ENCODE data around the gene ZBTB16.
"Not testable (repeated sequence)": the region's sequence is repeated elsewhere in the genome, so short reads cannot be mapped to it uniquely, and the experiment has no call there.

The ZBTB16 gene

GRCh38 chr11:114042234-114042633 lies 17.3 kb upstream of the ZBTB16 start:
- DNase-seq (ENCODE audit: low spot score) = no peak

- no peak for DNase-seq (ENCODE audit: low spot score)
Measured at GRCh38 chr11:114044042-114044871, 15.3 kb upstream of the ZBTB16 start.

- no peak for DNase-seq (ENCODE audit: low spot score)
Measured at GRCh38 chr11:114047327-114047726, 12.2 kb upstream of the ZBTB16 start.

GRCh38 chr11:114049050-114049449 lies 10.5 kb upstream of the ZBTB16 start:
- no peak for DNase-seq (ENCODE audit: low spot score)

GRCh38 chr11:114049766-114050165 lies 9.7 kb upstream of the ZBTB16 start:
- DNase-seq (ENCODE audit: low spot score) = not testable (repeated sequence)

GRCh38 chr11:114050258-114050927 lies 9.1 kb upstream of the ZBTB16 start:
- DNase-seq (ENCODE audit: low spot score) = no peak

- no peak for DNase-seq (ENCODE audit: low spot score)
Measured at GRCh38 chr11:114051558-114051957, 8.0 kb upstream of the ZBTB16 start.

GRCh38 chr11:114052160-114052559 lies 7.4 kb upstream of the ZBTB16 start:
- DNase-seq (ENCODE audit: low spot score) = no peak

GRCh38 chr11:114053406-114053805 lies 6.1 kb upstream of the ZBTB16 start:
- no peak for DNase-seq (ENCODE audit: low spot score)

GRCh38 chr11:114054806-114055205 lies 4.7 kb upstream of the ZBTB16 start:
- no peak for DNase-seq (ENCODE audit: low spot score)

GRCh38 chr11:114056409-114056808 lies 3.1 kb upstream of the ZBTB16 start:
- DNase-seq (ENCODE audit: low spot score) = no peak

- no peak for DNase-seq (ENCODE audit: low spot score)
Measured at GRCh38 chr11:114057147-114057546, 2.4 kb upstream of the ZBTB16 start.

- no peak for DNase-seq (ENCODE audit: low spot score)
Measured at GRCh38 chr11:114057605-114058004, 1.9 kb upstream of the ZBTB16 start.

GRCh38 chr11:114058026-114058706 lies 1.3 kb upstream of the ZBTB16 start:
- DNase-seq (ENCODE audit: low spot score) = no peak

GRCh38 chr11:114058871-114059277 lies 637 bp upstream of the ZBTB16 start:
- no peak for DNase-seq (ENCODE audit: low spot score)

- no peak for DNase-seq (ENCODE audit: low spot score)
Measured at GRCh38 chr11:114059984-114060391, 477 bp downstream of the ZBTB16 start.

- DNase-seq (ENCODE audit: low spot score) = no peak
Measured at GRCh38 chr11:114060392-114061047, 1.0 kb downstream of the ZBTB16 start.

- DNase-seq (ENCODE audit: low spot score) = no peak
Measured at GRCh38 chr11:114061048-114061680, 1.7 kb downstream of the ZBTB16 start.

- DNase-seq (ENCODE audit: low spot score) = no peak
Measured at GRCh38 chr11:114061681-114062049, 2.2 kb downstream of the ZBTB16 start.

- no peak for DNase-seq (ENCODE audit: low spot score)
Measured at GRCh38 chr11:114062272-114062671, 2.8 kb downstream of the ZBTB16 start.

- no peak for DNase-seq (ENCODE audit: low spot score)
Measured at GRCh38 chr11:114063149-114063828, 3.8 kb downstream of the ZBTB16 start.
